A549 treated with Hydrocortisone at 1 μM for 4 hours (cell line): Measurements from ENCODE around the gene AMPD3. TPM values are rescaled to one million over a fixed set of nuclear protein-coding genes. Genes with fewer than 3 reads are reported as not detected.

Source experiments
- total RNA-seq: library from RNA; stranded (reverse); fragments of 200-300 nt; extraction: Qiagen RNA extraction; gene quantifications from 5 replicates; pipeline ENCODE4 v1.2.3, GENCODE V29; 2022

The AMPD3 gene
- total RNA-seq, result 6.5 to 8.7 TPM (median 7.5 TPM) in 5 replicates

GRCh38 chr11:10454878-10455631 lies at the start of gene AMPD3:
TSS of gene AMPD3 (plus strand) at chr11:10455264. CDS start at chr11:10461520, 6,256 bp downstream.

DNA sequence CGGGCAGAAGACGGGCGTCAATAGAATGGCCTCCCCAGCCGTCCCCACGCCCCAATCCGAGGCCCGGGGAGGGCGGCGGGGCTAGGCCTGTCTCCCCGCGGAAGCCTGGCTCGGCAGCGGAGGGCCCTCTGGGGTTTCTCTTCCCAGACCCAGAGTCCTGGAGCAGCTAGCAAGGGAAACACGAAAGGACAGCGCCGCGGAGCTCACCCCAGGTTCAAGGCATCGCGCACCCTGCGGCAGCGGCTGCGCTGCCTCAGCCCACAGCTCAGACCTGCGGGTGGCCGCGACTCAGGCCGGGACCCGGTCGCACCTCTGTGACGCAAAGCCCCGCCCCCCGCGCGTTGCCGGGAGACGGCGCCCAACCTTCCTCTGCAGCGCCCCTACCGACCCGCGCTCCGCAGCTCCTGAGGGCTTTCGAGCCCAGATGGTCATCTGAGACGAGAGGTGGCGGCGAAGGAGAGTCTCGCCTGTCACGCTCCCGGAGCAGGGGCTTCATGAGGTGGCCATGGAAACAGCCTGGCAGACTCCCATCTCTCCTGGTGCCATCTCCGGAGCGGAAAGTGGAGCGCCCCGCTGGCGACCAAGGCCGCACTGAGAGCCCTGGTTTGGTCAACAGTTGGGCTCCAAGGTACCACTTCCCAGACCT lies 86.0 kb downstream of the AMPD3 start, which contains the start of gene RNF141:
Gene RNF141, minus strand, starts transcription at position 273 of the 646 bp plus-strand sequence. CDS start 7,029 bp downstream, outside the sequence.

Other genes starting within 250 kb of the AMPD3 start
- 11.7 to 20.0 TPM (median 13.3 TPM) in 5 replicates for gene SBF2, start 161.0 kb upstream of the AMPD3 start, total RNA-seq
- gene ADM, start 150.2 kb upstream of the AMPD3 start, total RNA-seq, result 88.8 to 150 TPM (median 109 TPM) in 5 replicates
- gene RNF141, start 85.9 kb downstream of the AMPD3 start, total RNA-seq, result 21.4 to 30.0 TPM (median 28.6 TPM) in 5 replicates
- 0.54 to 1.2 TPM (median 1.1 TPM) in 5 replicates for gene LYVE1, start 113.4 kb downstream of the AMPD3 start, total RNA-seq
- 0.03 to 0.21 TPM (median 0.06 TPM) in 5 replicates for gene IRAG1, start 238.5 kb downstream of the AMPD3 start, total RNA-seq